Sigmoid colon (tissue), 7 donors: ENCODE results near the gene KSR1. TPM values are rescaled to one million over a fixed set of nuclear protein-coding genes. Genes with fewer than 3 reads are reported as not detected.

Experiments used
- DNase-seq: peaks from one replicate; pipeline ENCODE4 v3.0.0-alpha.2; 2019
- H3K27ac ChIP-seq, 4 donors: fragments of 200-600 bp; sonication (generic); one replicate each; pipeline ENCODE4 v1.5.1; 2016 to 2019; ENCODE audit warnings: mild to moderate bottlenecking in 1 of 4
- H3K27me3 ChIP-seq, 3 donors: fragments of 200-600 bp; sonication (generic); one replicate each; pipeline ENCODE4 v1.5.1; 2019; ENCODE audit warnings: mild to moderate bottlenecking in 1 of 3
- H3K36me3 ChIP-seq, 4 donors: fragments of 200-600 bp; sonication (generic); one replicate each; pipeline ENCODE4 v1.5.1; 2016 to 2019
- H3K4me1 ChIP-seq, 4 donors: fragments of 200-600 bp; sonication (generic); one replicate each; pipeline ENCODE4 v1.5.1; 2017 to 2019
- H3K4me3 ChIP-seq, 4 donors: fragments of 200-600 bp; sonication (generic); one replicate each; pipeline ENCODE4 v1.5.1; 2017 to 2019; ENCODE audit warnings: mild to moderate bottlenecking in 2 of 4, moderate library complexity in 1 of 4
- H3K9me3 ChIP-seq, 4 donors: fragments of 200-600 bp in 3 of 4; sonication (generic) in 3 of 4; one replicate each; pipeline versions ENCODE4 v1.5.1 to v1.6.1; 2013 to 2019
- CTCF ChIP-seq, 4 experiments: fragments of 450-650 bp in 3 of 4; fragments of 200-600 bp in 1 of 4; IDR thresholded peaks; one replicate each; pipeline ENCODE4 v1.5.1; 2016 to 2019; ENCODE audit warnings: antibody characterized with exemption in 4 of 4, mild to moderate bottlenecking in 3 of 4, moderate library complexity in 2 of 4
- EP300 ChIP-seq, 4 donors: sonication (generic); formaldehyde crosslinking; IDR thresholded peaks; one replicate each; pipeline ENCODE4 v1.6.1; 2017; ENCODE audit warnings: antibody characterized with exemption in 4 of 4
- POLR2A ChIP-seq, 2 donors: fragments of 450-650 bp; IDR thresholded peaks; one replicate each; pipeline ENCODE4 v1.6.1; 2016; ENCODE audit warnings: antibody characterized with exemption in 2 of 2, mild to moderate bottlenecking in 2 of 2, moderate library complexity in 2 of 2
- POLR2AphosphoS5 ChIP-seq, 4 donors: sonication (generic); formaldehyde crosslinking; IDR thresholded peaks; one replicate each; pipeline ENCODE4 v1.6.1; 2017; ENCODE audit warnings: antibody characterized with exemption in 4 of 4
- WGBS, 2 donors: extraction: QIAGEN DNeasy Blood & Tissue Kit; methylation state at CpG; one replicate each; pipeline ENCODE4 v1.1.7; 2013; 5-methylcytosine and 5-hydroxymethylcytosine counted together
- intact Hi-C: fragments of 100-400 bp; cut with DNase I; formaldehyde crosslinking; loops from one replicate; pipeline ENCODE4 v1.15.1; 2023
- polyA plus RNA-seq, 3 donors: library from polyadenylated mRNA; stranded (reverse); fragments of 200-250 nt; gene quantifications; one replicate each; pipeline ENCODE4 v1.2.3, GENCODE V29; 2013
- total RNA-seq, 4 donors: library from RNA; depleted of rRNA; stranded (reverse); fragments of >200 nt; gene quantifications; one replicate each; pipeline ENCODE4 v1.1.0, GENCODE V29; 2016
- donor health status: healthy with polysubstance abuse.
- donor health status: Bipolar disorder and iron deficiency.
- donor health status: healthy.

KSR1 gene
- total and polyA plus RNA-seq, 7 donors = 4.2 to 25.8 (median 18.2) TPM

GRCh38 chr17:27597783-27598320 is 141.6 kb downstream of the KSR1 start:
- TF ChIP-seq POLR2AphosphoS5 (IDR thresholded peaks at IDR 0.05) = no peak
- no peak for TF ChIP-seq EP300 (IDR thresholded peaks at IDR 0.05)
- no peak for TF ChIP-seq CTCF (IDR thresholded peaks at IDR 0.05)
- no peak for TF ChIP-seq POLR2A (IDR thresholded peaks at IDR 0.05)
- no peaks in the 10 kb centered on the region for H3K27me3 ChIP-seq
- no peak for DNase-seq
- WGBS, 2 donors = 88 to 92% methylated on average over 5 of the region's 5 CpGs
- peaks cover 0 to 19% (median 2%) of the 10 kb centered on the region in 4 donors for H3K36me3 ChIP-seq
- peaks cover 0 to 21% (median 3%) of the 10 kb centered on the region in 4 donors for H3K4me1 ChIP-seq
- no peak overlapping the region for H3K27ac ChIP-seq
- intact Hi-C loops = no loop called here
- H3K4me3 ChIP-seq = no peak overlapping the region
- no peaks in the 10 kb centered on the region for H3K9me3 ChIP-seq

GRCh38 chr17:27598337-27599050 is 142.2 kb downstream of the KSR1 start:
- Histone ChIP-seq H3K4me3 (no peak overlapping the region), H3K27ac (no peak overlapping the region), H3K36me3 (peaks cover 0 to 13% (median under 1%) of the 10 kb centered on the region in 4 donors), H3K27me3 (no peaks in the 10 kb centered on the region), H3K9me3 (no peaks in the 10 kb centered on the region), H3K4me1 (peaks cover 0 to 21% (median 3%) of the 10 kb centered on the region in 4 donors)
- intact Hi-C loops = loop anchor here (1.0 kb wide), 1 partner anchor 142 kb away; the partner anchor contains the start of gene KSR1
- no peak for TF ChIP-seq POLR2AphosphoS5 (IDR thresholded peaks at IDR 0.05)
- TF ChIP-seq CTCF (IDR thresholded peaks at IDR 0.05) = no peak
- no peak for TF ChIP-seq POLR2A (IDR thresholded peaks at IDR 0.05)
- no peak for TF ChIP-seq EP300 (IDR thresholded peaks at IDR 0.05)
- no peak for DNase-seq
- 89 to 90% methylated on average over 17 of the region's 17 CpGs for WGBS, 2 donors

- Histone ChIP-seq H3K27me3 (no peaks in the 10 kb centered on the region), H3K4me1 (peaks cover 0 to 21% (median 3%) of the 10 kb centered on the region in 4 donors), H3K36me3 (peaks cover 7 to 32% (median 13%) of the 10 kb centered on the region in 4 donors), H3K27ac (no peak overlapping the region), H3K9me3 (no peaks in the 10 kb centered on the region), H3K4me3 (no peak overlapping the region)
- TF ChIP-seq CTCF (IDR thresholded peaks at IDR 0.05) (no peak), POLR2AphosphoS5 (IDR thresholded peaks at IDR 0.05) (no peak), POLR2A (IDR thresholded peaks at IDR 0.05) (no peak)
- intact Hi-C loops = no loop called here
- WGBS, 2 donors = 85 to 94% methylated on average over 8 of the region's 8 CpGs
- DNase-seq = no peak
Measured at GRCh38 chr17:27600471-27600870, 144.2 kb downstream of the KSR1 start.

- peak; percentile 87 for DNase-seq
- Histone ChIP-seq H3K4me1 (peaks cover 0 to 13% (median 3%) of the 10 kb centered on the region in 4 donors), H3K9me3 (no peaks in the 10 kb centered on the region), H3K36me3 (peaks cover 8 to 41% (median 19%) of the 10 kb centered on the region in 4 donors), H3K27ac (no peak overlapping the region), H3K4me3 (no peak overlapping the region), H3K27me3 (no peaks in the 10 kb centered on the region)
- whole genome bisulfite sequencing, 2 donors = 50 to 67% methylated on average over 11 of the region's 11 CpGs
- intact Hi-C loops = loop anchor here (1.0 kb wide), 2 partner anchors 248 to 363 kb away; no protein-coding TSS in a partner anchor
- TF ChIP-seq EP300 (IDR thresholded peaks at IDR 0.05) (no peak), CTCF (IDR thresholded peaks at IDR 0.05) (peak; percentile 85 to 95 (median 86))
Measured at GRCh38 chr17:27601069-27601974, 145.1 kb downstream of the KSR1 start.
